Measurements from ENCODE around the gene COMMD10. TPM values are rescaled to one million over a fixed set of nuclear protein-coding genes. Genes with fewer than 3 reads are reported as not detected.

The COMMD10 gene
- total RNA-seq, 1 donor from 2014 or later, result 31.5 TPM

GRCh38 chr5:116313366-116313765 lies 228.5 kb downstream of the COMMD10 start:
- no peak for ATAC-seq (ENCODE audit: poor library complexity)
- no peak for DNase-seq
- intact Hi-C loops (cut with DNase I), result no loop called here

- no peak for DNase-seq
- intact Hi-C loops (cut with DNase I), result no loop called here
- ATAC-seq (ENCODE audit: poor library complexity), result no peak
Observed at GRCh38 chr5:116315531-116315930, 230.7 kb downstream of the COMMD10 start.

DNA sequence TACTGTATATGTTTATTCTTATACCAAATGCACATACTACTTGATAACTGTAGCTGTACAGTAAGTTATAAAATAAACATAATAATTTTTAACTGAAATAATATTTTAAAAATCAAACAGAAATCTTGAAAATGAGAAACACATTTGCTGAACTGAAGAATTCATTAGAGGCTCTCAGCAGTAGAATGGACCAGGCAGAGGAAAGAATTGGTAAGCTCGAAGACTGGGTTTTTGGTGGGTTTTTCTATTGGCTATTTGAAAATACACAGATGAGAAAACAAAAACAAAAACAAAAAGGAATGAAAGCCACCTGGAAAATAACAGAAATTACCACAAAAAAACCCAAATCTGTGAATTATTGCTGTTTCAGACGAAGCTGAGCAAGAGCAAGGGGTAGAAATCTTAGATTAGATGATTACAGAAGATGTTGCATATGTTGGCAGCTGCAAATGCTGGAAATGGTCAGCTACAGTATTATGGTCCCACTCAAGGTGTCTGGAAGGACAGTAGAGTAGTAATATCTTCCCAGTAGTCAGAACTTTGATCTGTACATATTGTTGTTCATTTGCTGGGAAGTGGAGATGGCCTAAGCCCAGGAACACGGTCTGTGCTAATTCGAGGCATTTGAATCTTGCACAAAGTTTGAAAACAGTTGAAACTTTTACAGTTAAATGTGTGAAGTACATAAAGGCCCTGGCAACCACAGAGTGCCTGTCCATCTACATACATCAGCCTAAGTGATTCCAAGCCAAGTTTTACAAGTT lies 233.4 kb downstream of the COMMD10 start:
- intact Hi-C loops (cut with DNase I), result no loop called here
- ATAC-seq (ENCODE audit: poor library complexity), result no peak
- no peak for DNase-seq

DNA sequence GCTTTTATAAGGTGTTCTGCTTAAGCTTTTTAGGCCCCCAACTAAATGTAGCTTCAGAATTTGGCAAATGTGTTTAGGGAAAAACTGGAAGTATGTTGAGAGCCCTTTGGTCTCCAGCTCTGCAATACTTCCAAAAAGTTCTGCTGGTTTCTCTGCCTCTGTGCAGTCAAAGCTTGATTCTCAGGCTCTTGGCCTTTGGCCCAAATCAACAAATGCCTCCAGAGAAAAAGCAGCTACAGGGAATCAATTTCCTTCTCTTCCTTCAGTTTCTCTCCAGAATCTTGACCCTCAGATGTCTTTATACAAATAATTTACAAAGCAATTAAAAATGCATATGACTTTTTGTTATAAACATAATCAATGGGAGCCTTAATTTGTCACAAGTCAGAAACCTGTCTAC lies 235.7 kb downstream of the COMMD10 start:
- DNase-seq (no peak), ATAC-seq (ENCODE audit: poor library complexity) (no peak)
- intact Hi-C loops (cut with DNase I), result no loop called here

- no peak for DNase-seq
- no peak for ATAC-seq (ENCODE audit: poor library complexity)
Observed at GRCh38 chr5:116329503-116329902, 244.7 kb downstream of the COMMD10 start.

DNA sequence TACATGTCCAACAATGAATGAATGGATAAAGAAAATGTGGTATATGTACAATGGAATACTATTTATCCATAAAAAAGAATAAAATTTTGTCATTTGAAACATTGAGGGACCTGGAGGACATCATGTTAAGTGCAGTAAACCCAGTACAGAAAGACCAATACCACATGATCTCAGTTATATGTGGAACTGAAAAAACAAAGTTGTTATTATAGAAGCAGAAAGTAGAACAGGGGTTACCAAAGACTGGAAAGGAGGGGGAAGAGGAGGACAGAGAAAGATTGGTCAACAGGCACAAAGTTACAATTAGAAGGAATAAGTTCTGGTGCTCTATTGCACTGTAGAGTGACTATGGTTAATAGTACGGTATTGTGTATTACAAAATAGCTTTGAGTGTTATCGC lies 256.0 kb downstream of the COMMD10 start:
- DNase-seq (no peak), ATAC-seq (ENCODE audit: poor library complexity) (no peak)
- intact Hi-C loops (cut with DNase I), result no loop called here

More at GRCh38 chr5:116329503-116329902, 244.7 kb downstream of the COMMD10 start:
- intact Hi-C loops (cut with DNase I), result no loop called here

Other genes starting within 250 kb of the COMMD10 start
- gene ATG12, start 243.5 kb upstream of the COMMD10 start, total RNA-seq, result 23.0 TPM
- 49.1 TPM for gene AP3S1, start 243.1 kb upstream of the COMMD10 start, total RNA-seq
- gene LVRN, start 122.5 kb upstream of the COMMD10 start, total RNA-seq, result 0.65 TPM
- not detected for gene ARL14EPL, start 52.6 kb upstream of the COMMD10 start, total RNA-seq

All from Right ventricle myocardium superior (tissue), 1 donor.